NCI-H146 treated with DMSO at 0.1 percent for 48 hours (cell line): Measurements from ENCODE around the gene IFFO2.

Experiments
- DNase-seq: peaks from one replicate; lab custom pipeline; 2025; ENCODE audit not compliant: unreplicated experiment; lab: John Stamatoyannopoulos, UW

The IFFO2 gene

DNA sequence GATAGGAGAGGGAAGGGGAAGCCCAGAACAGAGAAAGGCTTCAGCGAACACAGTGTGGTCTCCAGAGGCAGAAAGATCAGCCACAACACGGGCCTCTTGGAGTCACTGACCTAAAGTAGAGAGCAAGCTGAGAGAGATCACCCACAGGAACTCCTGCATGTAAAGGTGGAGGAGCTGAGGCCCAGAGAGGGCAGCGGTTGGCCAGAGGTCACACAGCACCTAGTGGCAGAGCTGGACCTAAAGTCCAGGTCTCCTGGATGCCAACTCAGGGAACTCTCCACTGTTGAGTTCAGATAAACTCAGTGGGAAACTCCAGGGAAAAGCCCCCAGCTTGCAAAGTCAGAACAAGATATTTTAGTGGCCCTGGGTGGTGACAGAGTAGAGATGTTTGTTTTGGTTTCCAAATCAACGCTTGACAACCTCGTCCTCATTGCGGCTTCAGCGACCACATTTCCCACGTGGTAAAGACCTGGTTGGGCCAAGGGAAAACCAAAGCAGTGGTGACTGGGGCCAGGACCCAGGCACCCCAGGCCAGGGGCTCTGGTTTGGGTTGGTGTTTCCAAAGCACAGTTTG is 4.6 kb downstream of the IFFO2 start:
- no peak for DNase-seq

GRCh38 chr1:18951416-18951815 is 5.1 kb downstream of the IFFO2 start:
- DNase-seq: no peak

- DNase-seq: no peak
Observed at GRCh38 chr1:18950401-18951026, 6.0 kb downstream of the IFFO2 start.

GRCh38 chr1:18949686-18950400 is 6.6 kb downstream of the IFFO2 start:
- DNase-seq: no peak

- no peak for DNase-seq
Observed at GRCh38 chr1:18948913-18949685, 7.4 kb downstream of the IFFO2 start.

GRCh38 chr1:18948048-18948912 is 8.2 kb downstream of the IFFO2 start:
- DNase-seq: no peak

GRCh38 chr1:18947570-18947969 is 8.9 kb downstream of the IFFO2 start:
- no peak for DNase-seq

DNA sequence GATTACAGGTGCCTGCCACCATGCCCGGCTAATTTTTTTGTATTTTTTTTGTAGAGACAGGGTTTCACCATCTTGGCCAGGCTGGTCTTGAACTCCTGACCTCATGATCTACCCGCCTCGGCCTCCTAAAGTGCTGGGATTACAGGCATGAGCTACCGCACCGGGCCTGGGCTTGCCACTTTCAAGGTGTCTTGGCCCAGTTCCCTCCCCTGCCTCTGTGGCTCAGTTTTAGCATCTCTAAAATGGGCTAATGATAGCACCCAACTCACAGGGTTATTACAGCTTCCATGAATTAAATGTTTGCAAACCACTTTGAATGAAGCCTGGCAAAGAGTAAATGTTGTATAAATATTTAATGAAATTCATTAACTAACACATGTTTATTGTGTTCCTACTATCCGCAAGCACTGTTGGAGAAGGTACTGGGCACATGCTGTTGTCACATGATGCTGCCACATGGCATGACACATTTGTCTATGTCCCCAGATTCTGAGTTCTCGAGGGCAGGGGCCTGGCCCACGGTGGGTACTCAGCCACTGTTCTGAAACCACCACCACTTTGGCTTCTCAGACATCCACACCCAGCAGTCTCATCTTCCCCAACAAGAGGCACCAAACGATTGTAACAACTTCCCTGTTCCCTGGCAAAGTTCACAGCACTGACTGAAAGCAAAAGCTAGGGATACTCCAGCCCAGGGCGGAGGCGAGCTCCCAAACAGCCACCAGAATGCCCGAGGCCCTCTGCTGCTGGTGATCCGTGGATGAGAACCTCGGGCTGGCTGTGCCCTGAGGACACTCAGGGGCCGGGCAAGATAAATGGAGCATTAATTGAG is 9.7 kb downstream of the IFFO2 start:
- DNase-seq: no peak

GRCh38 chr1:18945401-18945849 is 11.1 kb downstream of the IFFO2 start:
- no peak for DNase-seq

DNA sequence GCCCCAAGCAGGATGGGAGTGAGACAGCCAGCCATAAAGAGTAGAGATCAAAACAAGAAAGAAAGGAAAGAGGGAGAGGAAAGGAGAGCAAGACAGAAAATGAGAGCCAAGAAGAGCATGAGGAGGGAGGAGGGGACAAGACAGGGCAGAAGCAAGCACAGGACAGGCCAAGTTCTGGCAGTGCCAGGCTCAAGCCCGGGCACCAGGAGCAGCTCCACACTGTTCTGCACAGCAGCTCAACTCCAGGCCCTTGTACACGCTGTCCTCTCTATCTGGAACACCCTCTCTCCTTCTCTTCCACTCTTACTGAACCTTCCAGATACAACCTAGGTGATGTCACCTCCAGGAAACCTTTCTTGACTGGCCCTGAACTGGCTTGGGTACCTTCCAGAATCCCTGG is 11.7 kb downstream of the IFFO2 start:
- no peak for DNase-seq

DNA sequence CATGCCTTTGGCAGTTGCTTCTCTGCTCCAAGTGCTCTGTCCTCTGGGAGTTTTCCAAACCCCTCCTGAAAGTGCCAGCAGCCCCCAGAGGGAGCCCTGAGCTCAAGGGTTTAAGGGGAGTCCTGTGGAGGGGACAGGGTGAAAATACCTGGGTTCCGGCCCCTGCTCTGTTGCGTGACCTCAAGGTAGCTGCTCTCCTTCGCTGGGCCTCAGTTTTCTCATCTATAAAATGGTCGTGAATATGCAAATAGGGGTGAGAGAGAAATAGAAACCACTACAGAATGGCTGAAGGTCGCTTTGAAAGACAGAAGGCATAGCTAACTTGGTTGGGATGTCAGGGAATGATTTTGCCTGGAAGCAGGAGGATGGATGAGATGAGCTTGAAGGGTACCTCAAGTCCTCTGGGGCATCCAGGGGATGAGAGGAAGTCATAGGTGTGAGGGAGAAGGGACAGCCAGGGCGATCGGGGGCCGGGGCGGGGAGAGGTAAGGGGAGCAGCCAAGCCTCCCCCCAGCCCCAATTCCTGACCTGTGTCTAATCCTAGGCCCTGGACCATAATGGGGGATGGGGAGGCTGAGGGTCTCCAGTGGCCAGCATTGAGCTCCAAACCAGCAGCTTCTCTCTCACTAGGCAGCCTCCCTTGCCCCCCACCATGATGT is 12.4 kb downstream of the IFFO2 start:
- DNase-seq: no peak

DNA sequence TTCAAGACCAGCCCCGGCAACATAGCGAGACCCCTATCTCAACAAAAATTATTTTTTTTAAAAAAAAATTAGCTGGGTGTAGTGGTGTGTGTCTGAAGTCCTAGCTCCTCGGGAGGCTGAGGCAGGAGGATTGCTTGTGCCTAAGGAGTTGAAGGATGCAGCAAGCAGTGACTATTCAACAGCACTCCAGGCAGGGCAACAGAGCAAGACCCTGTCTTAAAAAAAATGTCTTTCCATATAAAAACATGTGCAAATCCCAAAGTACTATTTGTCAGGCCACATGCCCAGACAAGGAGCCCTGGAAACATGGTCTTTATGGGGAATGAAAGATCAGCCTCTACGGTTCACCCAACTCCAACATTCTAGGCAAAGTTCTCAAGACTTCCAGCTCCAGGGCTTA is 13.3 kb downstream of the IFFO2 start:
- no peak for DNase-seq

- DNase-seq: no peak
Observed at GRCh38 chr1:18942340-18942739, 14.1 kb downstream of the IFFO2 start.

- no peak for DNase-seq
Observed at GRCh38 chr1:18941221-18942141, 15.0 kb downstream of the IFFO2 start.

- DNase-seq: no peak
Observed at GRCh38 chr1:18940303-18941020, 16.0 kb downstream of the IFFO2 start.

GRCh38 chr1:18939398-18940302 is 16.8 kb downstream of the IFFO2 start:
- DNase-seq: no peak

GRCh38 chr1:18938707-18939070 is 17.8 kb downstream of the IFFO2 start:
- DNase-seq: no peak
